Stomach (tissue), 9 donors: ENCODE results near the gene KIAA1191. TPM values are rescaled to one million over a fixed set of nuclear protein-coding genes. Genes with fewer than 3 reads are reported as not detected.

ENCODE experiments used
- DNase-seq, 2 donors: peaks; one replicate each; pipeline versions ENCODE4 v3.0.0 to v3.0.0-alpha.2; 2013 to 2019
- H3K27ac ChIP-seq, 5 donors: fragments of 200-600 bp in 4 of 5; sonication (generic) in 4 of 5; one replicate each; pipeline ENCODE4 v1.5.1; 2013 to 2019; ENCODE audit warnings: mild to moderate bottlenecking in 1 of 5, moderate library complexity in 1 of 5
- H3K27me3 ChIP-seq, 3 donors: fragments of 200-600 bp; sonication (generic); one replicate each; pipeline ENCODE4 v1.5.1; 2017 to 2019; ENCODE audit warnings: mixed run types in 1 of 3
- H3K36me3 ChIP-seq, 4 donors: fragments of 200-600 bp; sonication (generic); 1 replicate in 3 of 4; 2 replicates in 1 of 4; pipeline ENCODE4 v1.5.1; 2016 to 2019
- H3K4me1 ChIP-seq, 4 donors: fragments of 200-600 bp; sonication (generic); one replicate each; pipeline ENCODE4 v1.5.1; 2016 to 2019
- H3K4me3 ChIP-seq, 4 donors: fragments of 200-600 bp; sonication (generic) in 3 of 4; one replicate each; pipeline ENCODE4 v1.5.1; 2016 to 2019; ENCODE audit warnings: mild to moderate bottlenecking in 1 of 4
- H3K9me3 ChIP-seq, 4 donors: fragments of 200-600 bp; sonication (generic); one replicate each; pipeline ENCODE4 v1.5.1; 2016 to 2019
- CTCF ChIP-seq, 7 experiments: fragments of 450-650 bp in 4 of 7; fragments of 200-600 bp in 3 of 7; sonication (generic) in 3 of 7; IDR thresholded peaks; one replicate each; pipeline ENCODE4 v1.5.1; 2016 to 2019; ENCODE audit warnings: antibody characterized with exemption in 7 of 7, control low read depth in 2 of 7, mild to moderate bottlenecking in 1 of 7
- EP300 ChIP-seq: sonication (generic); formaldehyde crosslinking; IDR thresholded peaks from one replicate; pipeline ENCODE4 v1.6.1; 2017; ENCODE audit warnings: antibody characterized with exemption
- POLR2A ChIP-seq, 4 donors: fragments of 450-650 bp; IDR thresholded peaks; one replicate each; pipeline ENCODE4 v1.6.1; 2016; ENCODE audit warnings: antibody characterized with exemption in 4 of 4, control low read depth in 2 of 4, mild to moderate bottlenecking in 1 of 4, moderate library complexity in 1 of 4
- POLR2AphosphoS5 ChIP-seq, 3 donors: sonication (generic); formaldehyde crosslinking; IDR thresholded peaks; one replicate each; pipeline ENCODE4 v1.6.1; 2016; ENCODE audit warnings: antibody characterized with exemption in 3 of 3
- WGBS, 5 donors: extraction: QIAGEN DNeasy Blood & Tissue Kit in 3 of 5; methylation state at CpG; one replicate each; pipeline versions ENCODE4 v1.1.5 to v1.1.7; 2013 to 2018; 5-methylcytosine and 5-hydroxymethylcytosine counted together
- intact Hi-C: fragments of 100-400 bp; cut with DNase I; formaldehyde crosslinking; loops from one replicate; pipeline ENCODE4 v1.15.1; 2023; ENCODE audit warnings: low total_unique reads
- polyA plus RNA-seq, 3 donors: library from polyadenylated mRNA; stranded (reverse); fragments of 200-250 nt; gene quantifications; one replicate each; pipeline ENCODE4 v1.2.3, GENCODE V29; 2013
- total RNA-seq, 5 donors: library from RNA; depleted of rRNA; stranded (reverse); fragments of >200 nt; gene quantifications; one replicate each; pipeline versions ENCODE4 v1.1.0 to v1.2.3, GENCODE V29; 2014 to 2016
- donor health status: healthy with polysubstance abuse.
- donor health status: Bipolar disorder and iron deficiency.
- donor health status: healthy.

KIAA1191 gene
- total and polyA plus RNA-seq, 8 donors: 6.1 to 398 (median 86.1) TPM

- Histone ChIP-seq H3K27ac (no peak overlapping the region), H3K36me3 (peaks cover 22 to 55% (median 50%) of the 10 kb centered on the region in 4 donors), H3K4me1 (peaks cover 10 to 23% (median 21%) of the 10 kb centered on the region in 4 donors), H3K9me3 (no peaks in the 10 kb centered on the region), H3K4me3 (no peak overlapping the region), H3K27me3 (no peaks in the 10 kb centered on the region)
- TF ChIP-seq POLR2AphosphoS5 (IDR thresholded peaks at IDR 0.05) (no peak), CTCF (IDR thresholded peaks at IDR 0.05) (no peak), POLR2A (IDR thresholded peaks at IDR 0.05) (no peak), EP300 (no peak)
- no peak for DNase-seq
- WGBS, 5 donors: 76 to 92% (median 89%) methylated on average over 9 of the region's 9 CpGs
- intact Hi-C loops: no loop called here
These were observed 22.4 kb upstream of the KIAA1191 start for GRCh38 chr5:176383961-176384360.

- no peak for DNase-seq
- Histone ChIP-seq H3K4me1 (peaks cover 10 to 23% (median 21%) of the 10 kb centered on the region in 4 donors), H3K4me3 (no peak overlapping the region), H3K9me3 (no peaks in the 10 kb centered on the region), H3K27me3 (no peaks in the 10 kb centered on the region), H3K36me3 (peaks cover 22 to 55% (median 50%) of the 10 kb centered on the region in 4 donors), H3K27ac (no peak overlapping the region)
- intact Hi-C loops: no loop called here
- WGBS, 5 donors: 89 to 97% (median 92%) methylated on average over 13 to 15 of the region's 15 CpGs
- TF ChIP-seq POLR2A (IDR thresholded peaks at IDR 0.05) (no peak), CTCF (IDR thresholded peaks at IDR 0.05) (no peak), POLR2AphosphoS5 (IDR thresholded peaks at IDR 0.05) (no peak), EP300 (no peak)
These were observed 21.8 kb upstream of the KIAA1191 start for GRCh38 chr5:176383248-176383905.

- 72 to 100% (median 90%) methylated on average over 3 of the region's 3 CpGs for WGBS, 5 donors
- no peak for DNase-seq
- peaks cover 22 to 55% (median 50%) of the 10 kb centered on the region in 4 donors for H3K36me3 ChIP-seq
- no peak overlapping the region for H3K4me3 ChIP-seq
- no peak for TF ChIP-seq CTCF (IDR thresholded peaks at IDR 0.05)
- no peak for TF ChIP-seq POLR2AphosphoS5 (IDR thresholded peaks at IDR 0.05)
- no peak for TF ChIP-seq POLR2A (IDR thresholded peaks at IDR 0.05)
- no peak for TF ChIP-seq EP300
- no peaks in the 10 kb centered on the region for H3K9me3 ChIP-seq
- no peak overlapping the region for H3K27ac ChIP-seq
- no peaks in the 10 kb centered on the region for H3K27me3 ChIP-seq
- intact Hi-C loops: no loop called here
- peaks cover 6 to 19% (median 15%) of the 10 kb centered on the region in 4 donors for H3K4me1 ChIP-seq
These were observed 21.2 kb upstream of the KIAA1191 start for GRCh38 chr5:176382721-176383120.

- no peak overlapping the region for H3K4me3 ChIP-seq
- H3K27ac ChIP-seq: peak overlapping the region in 3 of 5 donors; percentile 22 to 78 (median 27)
- no peaks in the 10 kb centered on the region for H3K27me3 ChIP-seq
- H3K36me3 ChIP-seq: peaks cover 22 to 55% (median 50%) of the 10 kb centered on the region in 4 donors
- TF ChIP-seq EP300 (no peak), POLR2AphosphoS5 (IDR thresholded peaks at IDR 0.05) (no peak), POLR2A (IDR thresholded peaks at IDR 0.05) (no peak), CTCF (IDR thresholded peaks at IDR 0.05) (no peak)
- peaks cover 0 to 11% (median 8%) of the 10 kb centered on the region in 4 donors for H3K4me1 ChIP-seq
- no peaks in the 10 kb centered on the region for H3K9me3 ChIP-seq
- DNase-seq: no peak
- WGBS, 5 donors: 76 to 85% (median 78%) methylated on average over 3 of the region's 3 CpGs
- intact Hi-C loops: no loop called here
These were observed 20.4 kb upstream of the KIAA1191 start for GRCh38 chr5:176381979-176382378.
